H1 (cell line): ENCODE measurements around the gene LRRC18. TPM values are rescaled to one million over a fixed set of nuclear protein-coding genes. Genes with fewer than 3 reads are reported as not detected.

Experiments
- ASH2L ChIP-seq: fragments of 200-600, 300-600 bp; sonication (generic); IDR thresholded peaks from one replicate; pipeline ENCODE4 v1.7.1; 2017; ENCODE audit warnings: low read length
- CBX8 ChIP-seq: fragments of 300-800, 300-1000 bp; sonication (generic); IDR thresholded peaks from 2 replicates; pipeline ENCODE4 v1.7.1; 2016; ENCODE audit warnings: low read depth, low read length, borderline replicate concordance
- CREB1 ChIP-seq: IDR thresholded peaks from 2 replicates; pipeline ENCODE4 v1.6.1; 2012; ENCODE audit warnings: inconsistent platforms
- E2F6 ChIP-seq: IDR thresholded peaks from 2 replicates; pipeline ENCODE4 v1.6.1; 2012; ENCODE audit warnings: inconsistent platforms
- KDM1A ChIP-seq: fragments of 200-600, 300-600 bp; sonication (generic); IDR thresholded peaks from 2 replicates; pipeline ENCODE4 v1.7.1; 2016; ENCODE audit warnings: mild to moderate bottlenecking, low read length, borderline replicate concordance
- KDM4A ChIP-seq: IDR thresholded peaks from one replicate; pipeline ENCODE4 v1.7.1; 2012; ENCODE audit warnings: low read depth, mild to moderate bottlenecking, moderate library complexity, low read length, inconsistent platforms; ENCODE audit not compliant: severe bottlenecking
- KDM5A ChIP-seq: fragments of 200-600 bp; IDR thresholded peaks from 2 replicates; pipeline ENCODE4 v1.7.1; 2012; ENCODE audit warnings: mild to moderate bottlenecking, low read length, inconsistent platforms, mixed read lengths
- RBBP5 ChIP-seq: IDR thresholded peaks from 2 replicates; pipeline ENCODE4 v1.7.1; 2012; ENCODE audit warnings: low read depth, mild to moderate bottlenecking, inconsistent platforms, low read length, moderate library complexity, borderline replicate concordance
- SAP30 ChIP-seq: fragments of 300-600 bp; sonication (generic); IDR thresholded peaks from 2 replicates; pipeline ENCODE4 v1.7.1; 2012; ENCODE audit warnings: low read length, moderate library complexity, mild to moderate bottlenecking, inconsistent platforms; ENCODE audit not compliant: insufficient read depth, insufficient replicate concordance
- SP2 ChIP-seq: IDR thresholded peaks from 2 replicates; pipeline ENCODE4 v1.6.1; 2012; ENCODE audit warnings: mild to moderate bottlenecking, low read length, inconsistent platforms
- SRF ChIP-seq: IDR thresholded peaks from 2 replicates; pipeline ENCODE4 v1.6.1; 2011; ENCODE audit warnings: mild to moderate bottlenecking, low read depth, low read length, moderate library complexity
- polyA plus RNA-seq, 7 experiments: library from polyadenylated mRNA; depleted of rRNA in 3 of 7; stranded (reverse) in 5 of 7; unstranded in 2 of 7; fragments of >200 nt in 5 of 7; fragments of 200-250 nt in 2 of 7; gene quantifications; 1 replicate in 5 of 7; 2 replicates in 1 of 7; 4 replicates in 1 of 7; pipeline versions ENCODE4 v1.2.1 to v1.2.3, GENCODE V29; 2011 to 2013; ENCODE audit warnings: missing spikeins in 2 of 7, mixed read lengths in 2 of 7
- total RNA-seq: library from RNA; stranded (reverse); fragmentation: NEBNext Ultra II Directional; extraction: Animal tissue kit (Norgen Biotek cat#: 25700); gene quantifications from 2 replicates; pipeline ENCODE4 v1.2.1, GENCODE V29; 2021

LRRC18 gene
- total and polyA plus RNA-seq, 2 of the 8 experiments (the other 6 are each of a cell fraction or from before 2014, with no cell fraction given), result not detected

GRCh38 chr10:48981310-48981907 is 41.8 kb upstream of the LRRC18 start (continued):
- TF ChIP-seq E2F6 (0 out of 2 replicates have a peak, but pooled peaks have one; percentile 21), CREB1 (no peak), KDM4A (no peak), RBBP5 (no peak), SRF (no peak), KDM1A (no peak), SP2 (no peak), SAP30 (no peak), KDM5A (no peak), ASH2L (no peak), CBX8 (no peak)
